HG02970 (cell line): ENCODE results near the gene IL17RE.
"Not testable (repeated sequence)": the region's sequence is repeated elsewhere in the genome, so short reads cannot be mapped to it uniquely, and the experiment has no call there.

ENCODE experiments used
- ATAC-seq: cut with Tn5 transposase; IDR thresholded peaks from one replicate; pipeline ENCODE4 v1.9.1; 2021; ENCODE audit warnings: mild to moderate bottlenecking, moderate library complexity, moderate number of reproducible peaks; ENCODE audit not compliant: unreplicated experiment, low FRiP score

IL17RE gene

DNA sequence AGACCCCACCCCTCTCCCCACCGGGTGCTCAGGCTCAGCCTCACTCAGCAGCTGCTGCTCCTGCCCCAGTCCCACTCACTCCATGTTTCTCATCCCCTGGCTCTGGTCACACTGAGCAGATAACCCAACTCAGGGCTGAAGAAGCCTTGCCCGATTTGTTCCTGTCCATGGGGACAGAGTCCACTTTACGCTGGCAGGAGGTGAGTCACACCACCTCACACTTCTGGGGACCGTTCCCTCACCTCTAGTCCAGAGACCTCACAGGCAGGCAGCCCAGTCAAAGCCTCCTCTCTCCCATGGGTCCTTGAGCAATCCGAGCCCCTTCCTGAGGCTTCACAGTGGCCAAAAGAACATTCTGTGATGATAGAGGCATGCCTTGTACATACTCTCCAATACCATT, 23.9 kb upstream of the IL17RE start:
- no peak for ATAC-seq

DNA sequence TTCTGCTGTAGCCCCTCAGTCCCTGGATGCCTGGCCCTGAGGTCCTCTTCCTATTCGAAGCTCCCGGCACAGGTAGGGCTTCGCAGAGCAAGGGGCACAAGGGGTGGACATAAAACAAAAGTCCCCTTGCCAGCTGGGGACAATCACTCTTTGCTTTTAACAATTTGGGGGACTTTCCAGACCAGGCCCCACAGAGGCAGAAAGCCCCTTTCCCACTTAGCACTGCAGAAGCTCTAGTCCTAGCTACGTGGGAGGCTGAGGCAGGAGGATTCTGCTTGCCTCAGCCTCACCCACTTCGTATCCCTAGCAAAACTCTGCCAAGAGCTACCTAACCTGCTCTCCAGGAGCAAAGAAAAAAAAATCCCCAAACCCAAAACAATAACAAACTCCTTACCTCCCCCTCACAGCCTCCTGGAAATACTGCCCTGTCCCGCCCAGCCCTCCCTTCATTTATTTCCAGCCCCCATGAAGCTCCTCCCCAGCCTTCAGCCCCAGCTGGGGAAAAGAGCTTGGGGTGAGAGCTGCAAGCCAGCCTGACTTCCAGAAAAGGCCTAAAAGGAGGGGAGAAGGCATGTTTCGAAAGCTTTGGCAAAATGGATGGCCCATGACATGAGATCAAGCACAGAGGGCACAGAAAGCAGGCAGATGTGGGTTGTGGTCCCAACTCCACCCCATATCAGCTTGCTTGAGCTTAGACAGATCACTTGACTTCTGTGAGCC, 22.7 kb upstream of the IL17RE start, which contains the start of gene CIDEC:
Gene CIDEC (minus strand): TSS at position 424 of the 720 bp plus-strand sequence. CDS start 1,767 bp downstream, outside the sequence.
- ATAC-seq: no peak

DNA sequence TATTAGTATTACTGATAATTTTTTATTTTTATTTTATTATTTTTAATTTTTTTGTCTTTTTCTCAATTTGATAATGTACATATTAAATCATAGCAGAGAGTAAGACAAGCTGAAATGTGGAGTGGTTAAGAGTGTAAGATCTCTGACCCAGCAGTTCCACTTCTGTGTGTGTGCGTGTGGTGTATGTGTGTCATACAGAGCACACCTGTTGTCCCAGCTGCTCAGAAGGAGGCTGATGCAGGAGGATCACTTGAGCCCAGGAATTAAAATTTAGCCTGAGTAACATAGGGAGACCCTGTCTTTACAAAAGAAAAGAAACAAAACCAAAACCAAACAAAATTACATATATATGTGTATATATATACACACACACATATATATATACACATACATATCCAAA, 21.2 kb upstream of the IL17RE start:
- no peak for ATAC-seq

DNA sequence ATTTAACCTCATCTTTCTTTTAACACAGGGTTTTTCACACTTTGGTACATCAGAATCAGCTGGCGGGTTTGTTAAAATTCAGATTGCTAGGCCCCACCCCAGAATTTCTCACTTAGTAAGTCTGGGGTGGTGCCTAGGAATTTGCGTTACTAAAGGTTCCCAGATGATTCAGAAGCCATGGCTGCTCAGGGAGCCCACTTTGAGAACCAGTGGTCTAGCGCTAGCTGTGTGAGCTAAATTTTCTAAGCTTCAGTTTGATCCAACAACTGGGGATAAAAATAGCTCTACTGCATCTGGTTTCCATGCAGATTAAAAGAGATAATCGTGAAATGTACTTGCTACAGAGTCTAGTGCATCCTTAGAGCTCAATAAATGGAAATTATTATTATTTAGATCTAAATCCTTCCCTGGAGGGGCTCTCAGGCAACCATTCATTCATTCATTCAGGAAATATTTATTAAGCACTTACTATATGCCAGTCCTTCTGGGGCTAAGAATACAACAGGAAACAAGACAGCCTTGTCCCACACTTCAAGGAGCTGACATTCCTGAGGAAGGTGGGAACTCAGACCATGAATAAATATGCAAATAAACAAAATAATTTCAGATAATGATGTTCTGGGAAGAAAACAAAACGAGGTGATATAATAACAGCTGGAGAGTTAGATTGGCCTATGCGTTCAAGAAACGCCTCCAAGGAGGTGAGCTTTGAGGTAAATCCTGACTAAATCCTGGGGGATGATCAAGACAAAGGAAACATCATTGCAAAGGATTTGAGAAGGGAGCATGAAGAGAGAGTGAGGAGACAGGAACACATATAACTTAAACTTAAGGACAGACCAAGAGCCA, 18.7 kb upstream of the IL17RE start:
- no peak for ATAC-seq

DNA sequence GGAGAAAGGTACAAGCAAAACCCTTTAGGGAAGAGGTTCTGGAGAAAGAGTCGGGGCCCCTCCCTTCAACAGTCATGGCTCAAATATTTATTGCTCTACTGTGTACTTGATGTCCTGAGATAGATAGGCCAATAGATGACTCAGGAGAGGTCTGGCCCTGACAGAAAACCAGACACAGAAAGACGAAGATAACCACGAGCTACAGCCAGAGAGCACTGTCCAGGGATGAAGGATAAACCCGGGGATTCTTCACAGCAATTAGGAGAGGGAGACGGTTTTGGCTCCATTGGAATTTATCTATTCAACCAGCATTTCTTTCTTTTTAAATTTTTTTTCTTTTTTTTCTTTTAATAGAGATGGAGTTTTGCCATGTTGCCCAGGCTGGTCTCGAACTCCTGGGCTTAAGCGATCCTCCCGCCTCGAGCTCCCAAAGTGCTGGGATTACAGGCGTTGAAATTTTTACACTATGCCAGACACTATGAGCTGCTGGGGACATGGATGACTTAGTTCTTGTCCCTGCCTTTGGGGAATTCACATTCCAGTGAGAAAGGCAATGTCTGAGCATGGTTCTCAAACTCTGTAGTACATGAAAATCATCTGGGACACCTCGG, 18.0 kb upstream of the IL17RE start:
- ATAC-seq: no peak

DNA sequence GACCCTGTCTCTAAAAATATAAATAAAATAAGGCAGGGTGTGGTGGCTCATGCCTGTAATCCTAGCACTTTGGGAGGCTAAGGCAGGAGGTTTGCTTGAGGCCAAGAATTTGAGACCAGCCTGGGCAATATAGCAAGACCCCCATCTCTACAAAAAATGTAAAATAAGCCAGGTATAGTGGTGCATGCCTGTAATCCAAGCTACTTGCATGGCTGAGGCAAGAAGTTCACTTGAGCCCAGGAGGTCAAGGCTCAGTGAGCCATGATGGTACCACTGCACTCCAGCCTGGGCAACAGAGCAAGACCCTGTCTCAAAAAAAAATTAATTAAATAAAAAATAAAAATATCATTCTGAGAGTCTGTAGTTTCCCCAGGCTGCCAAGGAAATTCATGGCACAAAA, 16.3 kb upstream of the IL17RE start:
- no peak for ATAC-seq

DNA sequence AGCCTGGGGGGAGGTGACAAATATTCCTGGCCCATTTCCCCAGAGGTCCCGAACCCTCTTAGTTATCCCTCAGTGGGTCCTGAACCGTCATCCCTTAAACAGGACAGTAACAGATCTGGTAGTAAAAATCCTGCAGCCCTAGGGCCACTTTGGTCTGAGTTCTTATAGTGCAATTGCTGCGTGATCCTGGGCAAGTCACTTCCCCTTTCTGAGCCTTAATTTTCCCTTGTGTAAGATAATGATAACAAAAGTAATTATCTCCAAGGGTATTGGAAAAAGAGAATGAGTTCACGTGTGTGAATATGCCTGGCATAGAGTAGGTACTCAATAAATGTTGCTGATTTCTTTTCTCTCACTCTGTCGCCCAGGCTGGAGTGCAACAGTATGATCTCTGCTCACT, 15.2 kb upstream of the IL17RE start:
- no peak for ATAC-seq

DNA sequence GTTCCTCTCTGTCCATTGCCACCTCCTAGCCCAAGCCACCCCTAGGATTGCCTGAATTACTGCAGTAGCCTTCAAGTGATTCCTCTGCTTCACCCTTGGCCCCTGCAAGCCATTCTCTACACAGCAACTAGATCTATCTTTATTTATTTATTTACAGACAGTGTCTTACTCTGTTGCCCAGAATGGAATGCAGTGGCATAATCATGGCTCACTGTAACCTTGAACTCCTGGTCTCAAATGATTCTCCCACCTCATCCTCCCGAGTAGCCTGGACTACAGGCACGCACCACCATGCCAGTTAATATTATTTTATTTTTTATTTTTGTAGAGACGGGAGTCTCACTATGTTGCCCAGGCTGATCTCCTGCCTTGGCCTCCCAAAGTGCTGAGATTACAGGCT, 14.1 kb upstream of the IL17RE start:
- no peak for ATAC-seq

DNA sequence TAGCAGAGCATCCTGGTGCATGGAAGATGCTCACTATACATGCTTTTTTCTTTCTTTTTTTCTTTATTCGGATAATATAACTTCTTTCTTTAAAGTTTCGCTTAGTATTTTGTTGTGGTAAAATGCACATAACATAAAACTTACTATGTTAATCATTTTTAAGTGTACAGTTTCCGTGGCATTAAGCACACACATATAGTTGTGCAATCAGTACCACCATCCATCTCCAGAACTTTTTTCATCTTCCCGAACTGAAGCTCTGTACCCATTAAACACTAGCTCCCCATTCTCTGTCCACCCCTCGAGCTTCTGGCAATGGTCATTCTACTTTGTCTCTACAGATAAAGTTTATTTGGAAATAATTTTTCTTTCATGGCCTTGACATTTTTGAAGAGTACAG, 13.2 kb upstream of the IL17RE start:
- no peak for ATAC-seq

DNA sequence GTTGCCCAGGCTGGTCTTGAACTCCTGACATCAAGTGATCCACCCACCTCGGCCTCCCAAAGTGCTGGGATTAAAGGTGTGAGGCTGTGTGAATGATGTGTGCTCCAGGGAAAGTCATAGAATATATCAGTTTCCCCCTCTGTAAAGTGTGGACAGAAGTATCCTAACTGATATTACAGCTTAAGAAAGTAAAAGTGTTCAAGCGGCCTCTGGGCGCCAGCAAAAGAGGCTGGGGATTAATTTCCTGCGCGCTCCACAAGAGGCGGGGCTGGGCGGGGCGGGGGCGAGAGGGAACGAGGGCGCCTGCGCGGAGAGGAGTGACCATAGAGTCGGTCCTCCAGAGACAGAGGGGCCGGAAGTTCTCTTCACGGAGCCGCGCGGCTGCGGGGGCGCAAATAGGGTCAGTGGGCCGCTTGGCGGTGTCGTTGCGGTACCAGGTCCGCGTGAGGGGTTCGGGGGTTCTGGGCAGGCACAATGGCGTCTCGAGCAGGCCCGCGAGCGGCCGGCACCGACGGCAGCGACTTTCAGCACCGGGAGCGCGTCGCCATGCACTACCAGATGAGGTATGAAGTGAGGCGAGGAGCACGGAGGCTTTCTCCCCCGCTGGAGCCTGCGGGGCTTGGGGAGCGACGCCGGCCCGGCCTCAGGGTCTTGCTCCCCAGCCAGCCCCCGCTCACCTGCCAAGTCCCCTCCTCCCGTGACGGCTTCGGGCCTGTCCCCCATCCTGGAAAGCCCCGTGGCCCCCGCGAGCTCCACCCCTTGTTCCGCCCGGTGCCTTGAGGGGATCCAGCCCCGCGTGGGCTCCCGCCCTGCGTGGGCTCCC, 12.2 kb upstream of the IL17RE start, which contains the start of gene JAGN1:
Gene JAGN1 (plus strand): TSS at position 362 of the 823 bp plus-strand sequence. CDS start 113 bp downstream, at position 475.
- peak; percentile 78 for ATAC-seq

DNA sequence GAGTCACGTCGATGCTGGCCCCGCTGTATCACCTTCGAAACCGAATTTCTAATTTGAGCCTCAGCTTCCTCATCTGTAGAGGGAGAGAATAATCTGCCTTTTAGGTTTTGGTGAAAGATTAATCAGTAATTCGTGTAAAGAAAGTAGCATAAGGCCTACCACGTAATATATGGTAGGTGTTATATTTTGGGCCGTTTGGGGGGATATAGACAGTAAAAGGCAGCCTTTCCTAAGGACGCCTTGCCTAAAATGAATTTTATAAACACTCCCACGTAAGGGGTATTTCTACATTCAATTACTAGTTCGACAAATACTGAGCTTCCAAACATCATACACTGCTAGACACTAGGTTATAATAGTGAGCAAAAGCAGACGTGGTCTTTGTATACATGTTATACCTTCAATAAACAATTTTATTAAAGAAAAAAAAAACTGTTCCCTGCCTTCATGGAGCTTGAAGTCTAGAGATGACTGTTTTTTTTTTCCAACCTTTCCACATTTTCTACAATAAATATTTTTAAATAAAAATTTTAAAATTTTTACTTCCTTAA, 11.5 kb upstream of the IL17RE start:
- ATAC-seq: no peak

DNA sequence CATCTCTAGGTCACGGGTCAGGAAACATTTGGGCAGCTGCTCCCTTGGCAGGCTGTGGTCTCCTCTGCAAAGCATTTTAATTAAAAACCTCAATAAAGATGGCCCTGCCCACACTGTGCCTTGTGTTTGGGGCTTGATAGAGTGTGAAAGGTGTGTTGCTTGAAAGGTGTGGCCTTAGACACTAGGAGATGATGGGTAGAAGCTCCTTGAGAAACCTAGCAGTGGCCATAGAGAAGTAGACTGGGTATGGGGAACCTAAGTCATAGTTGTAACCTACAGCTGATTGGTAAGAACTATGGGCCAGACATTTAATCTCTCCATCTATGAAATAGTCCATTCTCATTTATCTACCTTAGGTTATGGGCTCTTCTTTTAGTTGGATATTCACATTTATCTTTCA, 8.9 kb upstream of the IL17RE start:
- no peak for ATAC-seq

DNA sequence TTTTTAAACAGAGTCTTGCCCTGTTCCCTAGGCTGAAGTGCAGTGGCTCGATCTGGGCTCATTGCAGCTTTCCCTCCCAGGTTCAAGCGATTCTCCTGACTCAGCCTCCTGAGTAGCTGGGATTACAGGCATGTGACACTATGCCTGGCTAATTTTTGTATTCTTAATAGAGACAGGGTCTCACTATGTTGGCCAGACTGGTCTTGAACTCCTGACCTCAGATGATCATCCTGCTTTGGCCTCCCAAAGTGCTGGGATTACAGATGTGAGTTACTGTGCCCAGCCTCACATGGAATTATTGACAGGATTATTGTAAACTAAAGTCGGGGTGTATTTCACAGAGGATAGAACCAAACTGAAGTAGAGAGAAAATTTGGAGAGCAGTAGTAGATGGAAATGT, 6.9 kb upstream of the IL17RE start:
- ATAC-seq: not testable (repeated sequence)

DNA sequence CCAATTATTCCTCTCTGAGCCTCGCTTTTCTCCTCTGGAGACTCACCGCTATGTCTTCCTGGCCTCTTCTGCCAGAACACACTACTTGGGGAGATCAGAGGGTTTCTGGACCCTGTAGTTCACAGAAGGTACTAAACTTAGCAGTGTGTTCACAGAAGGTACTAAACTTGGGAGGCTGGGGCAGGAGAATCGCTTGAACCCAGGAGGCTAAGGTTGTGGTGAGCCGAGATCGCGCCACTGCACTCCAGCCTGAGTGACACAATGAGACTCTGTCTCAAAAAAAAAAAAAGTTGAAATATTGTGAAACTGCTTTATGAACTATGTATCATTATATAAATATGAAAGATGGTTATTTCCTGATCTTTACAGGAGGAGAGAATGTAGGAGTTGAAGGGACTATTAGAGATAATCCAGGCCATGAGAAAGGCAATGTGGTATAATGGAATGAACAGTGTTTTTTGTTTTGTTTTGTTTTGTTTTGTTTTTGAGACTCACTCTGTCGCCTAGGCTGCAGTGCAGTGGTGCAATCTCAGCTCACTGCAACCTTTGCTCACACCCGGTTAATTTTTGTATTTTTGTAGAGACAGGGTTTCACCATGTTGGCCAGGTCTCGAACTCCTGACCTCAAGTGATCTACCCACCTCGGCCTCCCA, 5.8 kb upstream of the IL17RE start:
- not testable (repeated sequence) for ATAC-seq

DNA sequence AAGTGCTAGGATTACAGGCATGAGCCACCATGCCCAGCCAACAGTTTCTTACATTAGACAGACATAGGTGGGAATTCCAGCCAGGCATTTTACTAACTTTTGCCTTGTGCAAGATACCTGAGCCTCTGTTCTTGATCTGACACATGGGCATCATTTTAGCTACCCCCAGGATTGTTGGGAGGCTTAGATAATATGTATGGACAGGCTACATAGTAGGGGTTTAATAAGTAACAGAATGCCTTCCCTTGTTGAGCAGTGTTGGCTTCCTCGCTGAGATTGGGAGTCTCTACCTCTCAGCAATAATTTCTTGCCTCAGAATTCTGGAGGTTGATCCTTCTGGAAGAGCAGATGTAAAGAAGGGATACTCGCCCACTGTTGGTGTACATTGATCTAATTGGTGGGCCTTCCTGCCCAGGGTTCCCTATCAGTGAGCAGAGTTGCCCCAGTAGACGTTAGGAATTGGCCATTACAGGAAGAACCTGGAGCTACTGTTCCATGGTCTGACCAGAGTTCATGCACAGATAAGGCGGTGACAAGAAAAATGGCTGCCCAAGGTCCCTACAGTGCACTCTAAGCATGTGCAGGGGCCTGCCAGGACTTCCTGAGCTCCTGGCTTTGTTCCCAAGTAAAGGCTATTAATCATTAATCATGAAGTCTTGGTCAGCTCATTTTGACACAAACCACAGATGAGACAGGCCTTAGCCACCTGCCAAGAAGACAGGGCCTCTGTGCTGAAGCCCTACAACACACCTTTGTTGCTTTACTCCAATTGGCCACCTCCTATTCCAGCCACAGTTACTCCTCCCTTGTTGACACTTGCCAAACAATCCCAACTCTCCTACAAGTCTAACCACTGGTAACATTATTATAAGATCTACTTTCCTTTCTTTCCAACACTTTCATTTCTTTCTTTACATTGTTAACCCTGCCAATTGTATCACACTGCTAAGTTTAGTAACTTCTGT, 5.0 kb upstream of the IL17RE start:
- no peak for ATAC-seq

DNA sequence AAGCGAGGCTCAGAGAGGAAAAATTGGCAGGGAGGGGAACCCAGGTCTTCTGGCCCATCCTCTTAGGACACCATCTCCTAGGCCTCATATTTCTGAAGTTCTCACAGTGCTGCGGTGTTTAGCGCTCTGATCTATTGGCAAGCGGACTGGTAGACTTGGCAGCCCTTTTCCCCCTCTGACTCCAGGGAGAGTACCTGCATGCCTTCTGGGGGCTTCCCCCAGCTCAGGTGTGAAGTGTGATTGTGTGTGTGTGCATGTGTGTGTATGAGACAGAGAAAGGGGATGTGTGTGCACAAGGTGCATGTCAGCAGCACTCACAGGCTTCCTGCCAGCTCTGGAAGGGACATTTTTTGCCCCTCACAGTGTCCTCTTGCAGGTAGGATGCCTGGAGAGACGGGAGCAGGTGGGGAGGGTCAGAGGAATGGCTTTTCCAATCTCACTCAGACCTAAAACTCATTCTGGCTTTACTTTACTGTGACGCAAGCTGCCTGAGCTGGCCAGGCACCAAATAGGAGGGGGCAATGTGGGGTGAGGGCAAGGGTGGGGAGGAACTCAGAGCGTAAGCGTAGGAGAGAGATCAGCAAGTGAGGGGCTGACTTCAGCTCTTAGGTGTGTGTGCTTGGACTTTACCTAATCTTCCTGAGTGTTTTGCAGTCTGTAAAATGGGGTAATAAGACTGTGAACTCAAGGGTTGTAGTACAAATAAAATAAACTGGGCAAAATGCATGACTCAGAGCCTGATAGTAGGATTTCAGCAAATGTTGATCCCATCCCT, 4.0 kb upstream of the IL17RE start:
- ATAC-seq: no peak

DNA sequence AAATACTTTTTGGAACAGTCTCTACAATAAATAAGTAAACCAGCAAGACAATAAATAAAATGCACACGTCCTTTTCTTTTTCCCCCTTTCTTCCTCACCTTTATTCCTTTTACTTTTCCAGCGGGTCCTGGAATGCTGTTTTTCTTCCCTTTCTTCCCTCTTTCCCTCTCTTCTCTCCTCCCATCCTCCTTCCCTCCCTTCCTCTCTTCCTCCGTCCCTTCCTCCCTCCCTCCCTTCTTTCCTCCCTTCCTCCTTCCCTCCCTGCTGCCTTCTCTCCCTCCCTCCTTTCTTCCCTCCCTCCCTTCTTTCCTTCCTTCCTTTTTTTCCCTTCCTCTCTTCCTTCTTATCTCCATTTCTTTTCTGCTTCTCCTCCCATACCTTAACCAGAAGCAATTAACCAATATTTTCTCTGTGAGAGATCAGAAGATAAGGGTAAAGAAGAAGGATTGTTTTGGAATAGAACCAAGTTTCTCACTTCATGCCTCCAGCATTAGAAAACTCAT, 3.3 kb upstream of the IL17RE start:
- ATAC-seq: no peak
